PC-9 (cell line): ENCODE data around the gene LRP8. TPM values are rescaled to one million over a fixed set of nuclear protein-coding genes. Genes with fewer than 3 reads are reported as not detected.

Source experiments
- BruUV-seq: library from RNA; stranded (reverse); fragments of 400-500 nt; replicated peaks from 2 replicates; lab custom pipeline; 2021; lab: Mats Ljungman, UMichigan
- CTCF ChIA-PET: fragments of 300-600 bp; sonication (Branson Sonifier 250); formaldehyde crosslinking; loops from one replicate; lab custom pipeline; 2022; ENCODE audit warnings: antibody characterized with exemption; lab: Charles Lee
- POLR2A ChIA-PET: fragments of 300-600 bp; sonication (Branson Sonifier 250); formaldehyde crosslinking; loops from one replicate; lab custom pipeline; 2022; ENCODE audit warnings: antibody characterized with exemption; ENCODE audit not compliant: unreplicated experiment; lab: Charles Lee
- DNase-seq, 2 experiments: peaks; one replicate each; pipeline versions ENCODE4 v3.0.0 to v3.0.0-alpha.2; 2015 to 2022; ENCODE audit warnings: mixed read lengths in 1 of 2
- H2AFZ ChIP-seq: fragments of 200-600 bp; sonication (generic); 2 replicates; pipeline ENCODE4 v1.8.1; 2017; ENCODE audit warnings: antibody characterized with exemption
- H3F3A ChIP-seq: fragments of 200-600 bp; sonication (generic); 2 replicates; pipeline ENCODE4 v1.8.1; 2017; ENCODE audit warnings: antibody characterized with exemption, mild to moderate bottlenecking, low read depth; ENCODE audit not compliant: insufficient read depth
- H3K27ac ChIP-seq: fragments of 200-600 bp; sonication (generic); 2 replicates; pipeline ENCODE4 v1.6.1; 2016; ENCODE audit warnings: mixed run types
- H3K27me3 ChIP-seq: fragments of 200-600 bp; sonication (generic); 2 replicates; pipeline ENCODE4 v1.6.1; 2016; ENCODE audit warnings: low read depth, mixed run types; ENCODE audit not compliant: insufficient read depth
- H3K36me3 ChIP-seq: fragments of 200-600 bp; sonication (generic); 2 replicates; pipeline ENCODE4 v1.6.1; 2016; ENCODE audit warnings: low read depth, mixed run types
- H3K4me1 ChIP-seq: fragments of 200-600 bp; sonication (generic); replicated peaks from 2 replicates; pipeline ENCODE4 v1.6.1; 2016; ENCODE audit warnings: mixed run types; ENCODE audit not compliant: insufficient read depth
- H3K4me2 ChIP-seq: fragments of 200-600 bp; sonication (generic); 2 replicates; pipeline ENCODE4 v1.6.1; 2017; ENCODE audit warnings: mixed run types
- H3K4me3 ChIP-seq: fragments of 200-600 bp; sonication (generic); 2 replicates; pipeline ENCODE4 v1.6.1; 2016; ENCODE audit warnings: mixed run types
- H3K79me2 ChIP-seq: fragments of 200-600 bp; sonication (generic); 2 replicates; pipeline ENCODE4 v1.6.1; 2017; ENCODE audit warnings: low read depth, mixed run types
- H3K9me2 ChIP-seq: fragments of 200-600 bp; sonication (generic); 2 replicates; pipeline ENCODE4 v1.8.1; 2017; ENCODE audit warnings: mild to moderate bottlenecking; ENCODE audit not compliant: insufficient read depth
- H3K9me3 ChIP-seq: fragments of 200-600 bp; sonication (generic); 2 replicates; pipeline ENCODE4 v1.8.1; 2016; ENCODE audit warnings: low read depth; ENCODE audit not compliant: insufficient read depth
- H4K20me1 ChIP-seq: fragments of 200-600 bp; sonication (generic); 2 replicates; pipeline ENCODE4 v1.8.1; 2017; ENCODE audit not compliant: insufficient read depth
- EZH2 ChIP-seq: fragments of 200-600 bp; sonication (generic); IDR thresholded peaks from 2 replicates; pipeline ENCODE4 v1.8.0; 2017; ENCODE audit warnings: antibody characterized with exemption, low read depth
- intact Hi-C: fragments of 100-400 bp; cut with micrococcal nuclease; formaldehyde crosslinking; loops from one replicate; pipeline ENCODE4 v1.10.0; 2022; ENCODE audit not compliant: unreplicated experiment
- total RNA-seq: library from RNA; stranded (reverse); gene quantifications from 2 replicates; pipeline ENCODE4 v1.2.3, GENCODE V29; 2021
- TF ChIP-seq, protein P1 (sequence below): fragments of 200-600 bp; sonication (generic); conservative IDR thresholded peaks from 2 replicates; pipeline ENCODE4 v1.6.1; 2017; ENCODE audit warnings: mixed run types, antibody characterized with exemption, mild to moderate bottlenecking, moderate library complexity

Gene LRP8
- total RNA-seq, 1 experiment from 2014 or later: 85.3 TPM

DNA sequence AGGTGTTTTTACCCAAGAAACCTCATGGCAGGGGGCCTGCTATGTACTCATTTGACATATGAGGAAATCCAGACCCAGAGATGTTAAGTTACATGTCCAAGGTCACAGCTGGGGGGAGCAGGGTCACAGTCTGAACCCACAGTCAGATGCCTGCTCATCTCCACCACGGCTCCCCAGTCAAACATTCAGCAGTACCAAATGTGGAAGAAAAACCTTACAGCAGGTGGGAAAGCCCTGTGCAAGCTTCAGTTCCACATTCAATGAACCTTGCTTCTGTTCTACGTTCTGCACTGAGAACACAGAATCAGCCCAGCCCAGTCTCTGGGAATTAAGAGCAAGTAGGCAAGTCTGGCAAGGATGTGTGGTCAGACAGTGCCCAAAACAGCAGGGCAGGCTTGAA, 35.2 kb downstream of the LRP8 start:
- no peaks in the 10 kb centered on the region for H3K27me3 ChIP-seq
- BruUV-seq: no TSS peak
- H3K9me2 ChIP-seq: no peaks in the 10 kb centered on the region
- peaks cover 6% of the 10 kb centered on the region; the same call in 1 of the 2 replicates for H3F3A ChIP-seq
- no peaks in the 10 kb centered on the region for H3K9me3 ChIP-seq
- peaks cover 17% of the 10 kb centered on the region for H3K4me1 ChIP-seq
- POLR2A ChIA-PET: no interaction called here
- no peak overlapping the region for H3K27ac ChIP-seq
- H3K4me2 ChIP-seq: no peak overlapping the region
- peaks cover 31% of the 10 kb centered on the region for H4K20me1 ChIP-seq
- CTCF ChIA-PET: no interaction called here
- H2AFZ ChIP-seq: no peak overlapping the region
- no peak for TF ChIP-seq EZH2
- TF ChIP-seq, protein P1, sequence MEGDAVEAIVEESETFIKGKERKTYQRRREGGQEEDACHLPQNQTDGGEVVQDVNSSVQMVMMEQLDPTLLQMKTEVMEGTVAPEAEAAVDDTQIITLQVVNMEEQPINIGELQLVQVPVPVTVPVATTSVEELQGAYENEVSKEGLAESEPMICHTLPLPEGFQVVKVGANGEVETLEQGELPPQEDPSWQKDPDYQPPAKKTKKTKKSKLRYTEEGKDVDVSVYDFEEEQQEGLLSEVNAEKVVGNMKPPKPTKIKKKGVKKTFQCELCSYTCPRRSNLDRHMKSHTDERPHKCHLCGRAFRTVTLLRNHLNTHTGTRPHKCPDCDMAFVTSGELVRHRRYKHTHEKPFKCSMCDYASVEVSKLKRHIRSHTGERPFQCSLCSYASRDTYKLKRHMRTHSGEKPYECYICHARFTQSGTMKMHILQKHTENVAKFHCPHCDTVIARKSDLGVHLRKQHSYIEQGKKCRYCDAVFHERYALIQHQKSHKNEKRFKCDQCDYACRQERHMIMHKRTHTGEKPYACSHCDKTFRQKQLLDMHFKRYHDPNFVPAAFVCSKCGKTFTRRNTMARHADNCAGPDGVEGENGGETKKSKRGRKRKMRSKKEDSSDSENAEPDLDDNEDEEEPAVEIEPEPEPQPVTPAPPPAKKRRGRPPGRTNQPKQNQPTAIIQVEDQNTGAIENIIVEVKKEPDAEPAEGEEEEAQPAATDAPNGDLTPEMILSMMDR: no peak
- no peak overlapping the region for H3K4me3 ChIP-seq
- DNase-seq: no peak
- intact Hi-C loops: no loop called here
- H3K36me3 ChIP-seq: no peaks in the 10 kb centered on the region; the same call in 1 of the 2 replicates
- H3K79me2 ChIP-seq: peaks cover 31% of the 10 kb centered on the region; the same call in 1 of the 2 replicates

GRCh38 chr1:53291574-53291973, 36.3 kb downstream of the LRP8 start:
- no peak overlapping the region for H3K4me3 ChIP-seq
- H3F3A ChIP-seq: peaks cover 6% of the 10 kb centered on the region; the same call in 1 of the 2 replicates
- H3K27me3 ChIP-seq: no peaks in the 10 kb centered on the region
- H3K4me2 ChIP-seq: no peak overlapping the region
- intact Hi-C loops: no loop called here
- no peak overlapping the region for H3K27ac ChIP-seq
- no peak overlapping the region for H2AFZ ChIP-seq
- H3K9me3 ChIP-seq: no peaks in the 10 kb centered on the region
- no peak for TF ChIP-seq EZH2
- TF ChIP-seq, protein P1: no peak
- peaks cover 22% of the 10 kb centered on the region; the same call in 1 of the 2 replicates for H3K79me2 ChIP-seq
- DNase-seq: no peak
- H3K36me3 ChIP-seq: no peaks in the 10 kb centered on the region; the same call in 1 of the 2 replicates
- H3K4me1 ChIP-seq: peaks cover 17% of the 10 kb centered on the region
- ChIA-PET POLR2A (no interaction called here), CTCF (no interaction called here)
- H4K20me1 ChIP-seq: peaks cover 31% of the 10 kb centered on the region
- BruUV-seq: no TSS peak
- H3K9me2 ChIP-seq: no peaks in the 10 kb centered on the region

GRCh38 chr1:53288790-53289429, 39.0 kb downstream of the LRP8 start:
- no TSS peak for BruUV-seq
- Histone ChIP-seq H3K4me1 (peaks cover 10% of the 10 kb centered on the region), H3K9me2 (no peaks in the 10 kb centered on the region), H3K36me3 (peaks cover 11% of the 10 kb centered on the region), H3K4me3 (no peak overlapping the region), H2AFZ (no peak overlapping the region), H3K27ac (no peak overlapping the region), H3F3A (peaks cover 14% of the 10 kb centered on the region; the same call in 1 of the 2 replicates), H4K20me1 (peaks cover 9% of the 10 kb centered on the region; the same call in 1 of the 2 replicates), H3K9me3 (no peaks in the 10 kb centered on the region), H3K27me3 (no peaks in the 10 kb centered on the region), H3K4me2 (no peak overlapping the region), H3K79me2 (0 out of 2 replicates have a peak, but pooled peaks cover 8% of the 10 kb centered on the region)
- intact Hi-C loops: no loop called here
- no peak for TF ChIP-seq EZH2
- DNase-seq: no peak
- CTCF ChIA-PET: no interaction called here
- POLR2A ChIA-PET: no interaction called here
